ENCODE results near the gene APBA2.

DNA sequence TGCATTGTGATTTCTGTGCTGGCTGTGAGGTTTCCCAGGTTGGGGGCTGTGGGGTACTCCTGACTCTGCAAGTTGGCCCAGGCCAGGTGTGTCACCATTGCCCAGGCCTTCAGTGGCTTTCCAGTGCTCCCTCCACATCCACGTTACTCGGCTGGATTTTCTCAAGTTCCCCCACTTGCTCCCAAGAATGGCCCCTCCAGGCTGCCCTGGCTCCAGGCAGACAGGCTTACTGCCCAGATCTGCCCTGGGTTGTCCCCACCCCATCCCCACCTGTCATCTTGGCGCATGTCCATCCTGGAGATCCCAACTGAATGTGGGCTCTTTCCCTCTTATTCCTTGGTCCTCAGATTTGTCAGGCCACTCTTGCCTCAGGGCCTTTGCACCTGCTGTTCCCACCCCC lies 3.6 kb downstream of the APBA2 start:
- no peak for TF ChIP-seq CTCF (IDR thresholded peaks at IDR 0.05)
- TF ChIP-seq POLR2A (IDR thresholded peaks at IDR 0.05) = no peak
